ENCODE measurements around the gene SLC35G6.
"Not testable (repeated sequence)": the region's sequence is repeated elsewhere in the genome, so short reads cannot be mapped to it uniquely, and the experiment has no call there.

Gene SLC35G6

DNA sequence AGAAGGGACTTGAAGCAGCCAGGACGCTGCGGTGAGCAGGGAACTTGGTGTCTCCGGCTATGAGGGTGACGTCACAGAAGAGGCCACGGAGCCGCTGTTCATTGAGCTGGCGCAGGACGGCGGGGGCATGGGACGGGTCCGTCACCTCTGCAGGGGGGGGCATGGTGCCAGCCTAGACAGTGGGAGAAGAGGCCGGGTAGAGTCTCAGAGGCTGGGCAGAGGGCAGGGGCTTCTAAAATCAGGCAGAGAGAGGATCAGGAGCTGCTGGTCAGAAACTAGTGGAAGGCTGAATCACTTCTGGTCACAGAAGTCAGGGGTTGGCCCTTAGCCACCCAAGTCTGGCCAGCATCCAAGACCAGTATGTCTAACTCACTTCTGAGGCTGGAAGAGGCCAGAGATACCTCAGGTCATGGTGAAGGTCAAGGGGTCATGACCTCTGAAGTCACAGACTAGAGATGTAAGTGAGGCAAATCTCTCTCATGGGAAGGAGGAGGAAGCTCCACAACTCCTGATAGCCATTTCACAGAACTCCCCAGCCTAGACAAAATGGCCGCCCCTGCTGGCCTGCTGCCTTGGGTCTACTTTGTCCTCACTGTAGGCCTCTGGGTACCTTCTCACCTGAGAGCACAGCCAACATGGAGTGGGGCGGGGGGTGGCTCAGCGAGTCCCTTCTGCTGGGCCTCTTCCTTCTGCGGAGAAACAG, 14.5 kb upstream of the SLC35G6 start:
- no peaks in the 10 kb centered on the region for H3K27me3 ChIP-seq (ENCODE audit: low read depth)
- peaks cover 23% of the 10 kb centered on the region for H3K36me3 ChIP-seq (replicated peaks)
- in situ Hi-C loops (cut with MboI; ENCODE audit: low sequenced_read_pairs): no loop called here
- DNase-seq (ENCODE audit: low spot score in 2 of 2): no peak
- H3K4me1 ChIP-seq: no peaks in the 10 kb centered on the region
- H3K4me3 ChIP-seq: no peak overlapping the region
- no peaks in the 10 kb centered on the region for H3K9me3 ChIP-seq

DNA sequence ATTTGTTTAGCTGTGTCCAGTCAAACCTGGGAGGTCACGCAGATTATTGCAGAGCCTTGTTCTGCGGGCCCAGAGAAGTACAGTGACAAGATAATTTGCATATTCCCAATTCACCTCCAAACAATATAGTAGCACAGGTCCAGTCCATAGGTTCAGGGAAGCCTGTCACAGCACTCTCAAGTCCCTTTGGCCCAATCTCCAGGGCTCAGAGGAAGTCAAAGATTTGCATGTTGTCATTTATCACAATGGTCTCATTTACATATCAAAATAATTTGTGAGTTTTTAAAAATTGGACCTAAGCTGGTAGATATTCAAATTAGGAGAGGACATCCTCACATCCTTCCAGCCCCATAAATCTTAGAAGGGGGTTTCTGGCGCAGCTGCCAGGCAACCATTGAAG, 13.7 kb upstream of the SLC35G6 start:
- in situ Hi-C loops (cut with MboI; ENCODE audit: low sequenced_read_pairs): no loop called here
- Histone ChIP-seq H3K27me3 (ENCODE audit: low read depth) (no peaks in the 10 kb centered on the region), H3K4me3 (no peak overlapping the region), H3K36me3 (replicated peaks) (peaks cover 23% of the 10 kb centered on the region), H3K9me3 (no peaks in the 10 kb centered on the region), H3K4me1 (no peaks in the 10 kb centered on the region)
- no peak for DNase-seq (ENCODE audit: low spot score in 2 of 2)

DNA sequence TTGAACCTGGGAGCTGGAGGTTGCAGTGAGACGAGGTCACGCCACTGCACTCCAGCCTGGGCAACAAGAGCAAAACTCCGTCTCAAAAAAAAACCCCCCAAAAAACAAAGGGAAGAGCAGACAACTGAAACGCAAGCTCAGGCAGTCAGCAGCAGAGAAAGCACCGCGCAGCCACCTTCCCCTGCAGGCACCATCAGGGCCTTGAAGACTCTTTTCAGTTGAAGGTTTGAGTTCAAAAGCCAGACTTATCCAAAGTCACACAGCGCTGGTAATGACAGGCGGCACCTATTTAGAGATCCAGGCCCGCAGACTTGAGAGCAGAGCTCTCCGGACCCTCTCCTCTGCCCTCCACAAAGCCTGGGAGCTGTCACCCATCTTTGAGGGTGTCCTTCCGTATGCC, 13.0 kb upstream of the SLC35G6 start:
- Histone ChIP-seq H3K4me3 (no peak overlapping the region), H3K9me3 (no peaks in the 10 kb centered on the region), H3K27me3 (ENCODE audit: low read depth) (no peaks in the 10 kb centered on the region), H3K36me3 (replicated peaks) (peaks cover 16% of the 10 kb centered on the region), H3K4me1 (no peaks in the 10 kb centered on the region)
- no peak for DNase-seq (ENCODE audit: low spot score in 2 of 2)
- in situ Hi-C loops (cut with MboI; ENCODE audit: low sequenced_read_pairs): no loop called here

DNA sequence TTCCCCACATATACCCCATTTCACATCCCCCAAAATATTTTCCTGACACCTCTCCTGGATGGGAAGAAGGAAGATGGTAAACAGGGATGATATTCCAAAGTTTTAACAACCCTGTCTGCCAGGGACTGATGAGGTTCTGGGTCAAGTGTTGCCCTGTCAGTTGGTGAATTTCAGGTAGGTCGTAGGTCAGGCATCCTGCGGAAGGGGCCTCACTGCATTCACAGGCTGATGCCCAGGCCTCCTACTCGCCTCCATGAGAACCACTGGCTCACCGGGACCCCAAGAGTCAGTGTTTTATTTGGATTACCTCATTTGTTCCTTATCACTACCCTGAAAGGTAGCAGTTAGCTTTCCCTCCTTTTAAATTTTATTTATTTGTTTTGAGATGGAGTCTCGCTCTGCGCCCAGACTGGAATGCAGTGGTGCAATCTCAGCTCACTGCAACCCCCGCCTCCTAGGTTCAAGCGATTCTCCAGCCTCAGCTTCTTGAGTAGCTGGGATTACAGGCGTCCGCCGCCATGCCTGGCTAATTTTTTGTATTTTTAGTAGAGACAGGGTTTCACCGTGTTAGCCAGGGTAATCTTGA, 12.3 kb upstream of the SLC35G6 start:
- in situ Hi-C loops (cut with MboI; ENCODE audit: low sequenced_read_pairs): no loop called here
- no peaks in the 10 kb centered on the region for H3K9me3 ChIP-seq
- peaks cover 10% of the 10 kb centered on the region for H3K36me3 ChIP-seq (replicated peaks)
- H3K27me3 ChIP-seq (ENCODE audit: low read depth): no peaks in the 10 kb centered on the region
- H3K4me3 ChIP-seq: no peak overlapping the region
- H3K4me1 ChIP-seq: no peaks in the 10 kb centered on the region
- DNase-seq (ENCODE audit: low spot score in 2 of 2): no peak

DNA sequence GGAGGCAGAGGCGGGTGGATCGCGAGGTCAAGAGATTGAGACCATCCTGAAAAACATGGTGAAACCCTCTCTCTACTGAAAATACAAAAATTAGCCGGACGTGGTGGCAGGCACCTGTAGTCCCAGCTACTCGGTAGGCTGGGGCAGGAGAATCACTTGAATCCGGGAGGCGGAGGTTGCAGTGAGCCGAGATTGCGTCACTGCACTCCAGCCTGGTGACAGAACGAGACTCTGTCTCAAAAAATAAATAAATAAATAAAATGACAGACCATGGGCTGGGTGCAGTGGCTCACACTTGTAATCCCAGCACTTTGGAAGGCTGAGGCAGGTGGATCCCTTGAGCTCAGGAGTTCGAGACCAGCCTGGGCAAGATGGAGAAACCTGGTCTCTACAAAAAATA, 11.4 kb upstream of the SLC35G6 start:
- in situ Hi-C loops (cut with MboI; ENCODE audit: low sequenced_read_pairs); DNase-seq (ENCODE audit: low spot score in 2 of 2); H3K4me1 ChIP-seq: not testable (repeated sequence)

DNA sequence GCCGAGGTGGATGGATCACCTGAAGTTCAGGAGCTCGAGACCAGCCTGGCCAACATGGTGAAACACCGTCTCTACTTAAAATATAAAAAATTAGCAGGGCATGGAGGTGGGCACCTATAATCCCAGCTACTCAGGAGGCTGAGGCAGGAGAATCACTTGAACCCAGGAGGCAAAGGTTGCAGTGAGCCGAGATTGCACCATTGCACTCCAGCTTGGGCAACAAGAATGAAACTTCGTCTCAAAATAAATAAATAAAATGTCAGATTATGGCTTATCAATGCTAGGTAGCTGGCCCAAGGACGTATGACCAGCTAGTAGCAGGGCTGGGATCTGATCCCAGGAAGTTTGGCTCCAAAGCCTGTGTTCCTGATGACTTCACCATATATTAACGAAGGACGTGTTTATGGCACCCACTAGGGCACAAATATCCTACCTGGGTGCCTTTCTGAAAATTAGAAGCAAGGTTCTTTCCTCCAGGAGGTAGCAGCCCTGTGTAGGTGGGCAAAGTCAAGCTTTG, 10.7 kb upstream of the SLC35G6 start:
- H3K36me3 ChIP-seq (replicated peaks); in situ Hi-C loops (cut with MboI; ENCODE audit: low sequenced_read_pairs); DNase-seq (ENCODE audit: low spot score in 2 of 2): not testable (repeated sequence)

More for the DNA sequence above, 11.4 kb upstream of the SLC35G6 start:
- H3K9me3 ChIP-seq; H3K27me3 ChIP-seq (ENCODE audit: low read depth); H3K4me3 ChIP-seq; H3K36me3 ChIP-seq (replicated peaks): not testable (repeated sequence)

DNA sequence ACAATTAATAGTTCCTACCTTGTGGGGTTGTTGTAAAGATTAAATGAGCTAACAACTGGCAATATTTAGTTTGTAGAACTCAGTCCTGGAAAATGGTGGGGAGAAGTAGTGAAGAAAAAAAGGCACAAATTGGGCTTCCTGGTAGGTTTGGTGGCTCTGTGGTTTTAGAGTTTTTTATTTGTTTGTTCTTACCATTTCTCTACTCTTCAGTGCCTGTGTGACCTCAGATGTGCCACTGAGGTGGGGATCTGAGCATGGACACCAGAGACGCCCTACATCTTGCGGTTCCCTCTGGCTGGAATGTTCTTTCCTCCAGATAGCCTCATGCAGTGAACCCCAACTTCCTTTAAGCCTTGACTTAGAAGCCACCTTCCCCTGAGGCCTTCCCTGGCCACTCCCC, 9.5 kb upstream of the SLC35G6 start:
- Histone ChIP-seq H3K9me3 (no peaks in the 10 kb centered on the region), H3K36me3 (replicated peaks) (peaks cover 4% of the 10 kb centered on the region), H3K4me1 (no peaks in the 10 kb centered on the region), H3K27me3 (ENCODE audit: low read depth) (no peaks in the 10 kb centered on the region), H3K4me3 (no peak overlapping the region)
- in situ Hi-C loops (cut with MboI; ENCODE audit: low sequenced_read_pairs): no loop called here
- no peak for DNase-seq (ENCODE audit: low spot score in 2 of 2)

More for the DNA sequence above, 10.7 kb upstream of the SLC35G6 start:
- not testable (repeated sequence) for H3K27me3 ChIP-seq (ENCODE audit: low read depth); H3K9me3 ChIP-seq; H3K4me1 ChIP-seq; H3K4me3 ChIP-seq

DNA sequence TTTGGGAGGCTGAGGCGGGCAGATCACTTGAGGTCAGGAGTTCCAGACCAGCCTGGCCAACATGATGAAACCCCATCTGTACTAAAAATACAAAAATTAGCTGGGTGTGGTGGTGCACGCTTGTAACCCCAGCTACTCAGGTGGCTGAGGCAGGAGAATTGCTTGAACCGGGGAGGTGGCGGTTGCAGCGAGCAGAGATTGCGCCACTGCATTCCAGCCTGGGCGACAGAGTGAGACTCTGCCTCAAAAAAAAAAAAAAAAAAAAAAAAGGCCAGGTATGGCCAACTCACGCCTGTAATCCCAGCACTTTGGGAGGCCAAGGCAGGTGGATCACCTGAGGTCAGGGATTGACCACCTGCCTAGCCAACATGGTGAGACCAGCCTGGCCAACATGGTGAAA, 6.5 kb upstream of the SLC35G6 start:
- H3K36me3 ChIP-seq (replicated peaks); H3K4me1 ChIP-seq; H3K4me3 ChIP-seq; H3K27me3 ChIP-seq (ENCODE audit: low read depth); in situ Hi-C loops (cut with MboI; ENCODE audit: low sequenced_read_pairs); H3K9me3 ChIP-seq; DNase-seq (ENCODE audit: low spot score in 2 of 2): not testable (repeated sequence)

DNA sequence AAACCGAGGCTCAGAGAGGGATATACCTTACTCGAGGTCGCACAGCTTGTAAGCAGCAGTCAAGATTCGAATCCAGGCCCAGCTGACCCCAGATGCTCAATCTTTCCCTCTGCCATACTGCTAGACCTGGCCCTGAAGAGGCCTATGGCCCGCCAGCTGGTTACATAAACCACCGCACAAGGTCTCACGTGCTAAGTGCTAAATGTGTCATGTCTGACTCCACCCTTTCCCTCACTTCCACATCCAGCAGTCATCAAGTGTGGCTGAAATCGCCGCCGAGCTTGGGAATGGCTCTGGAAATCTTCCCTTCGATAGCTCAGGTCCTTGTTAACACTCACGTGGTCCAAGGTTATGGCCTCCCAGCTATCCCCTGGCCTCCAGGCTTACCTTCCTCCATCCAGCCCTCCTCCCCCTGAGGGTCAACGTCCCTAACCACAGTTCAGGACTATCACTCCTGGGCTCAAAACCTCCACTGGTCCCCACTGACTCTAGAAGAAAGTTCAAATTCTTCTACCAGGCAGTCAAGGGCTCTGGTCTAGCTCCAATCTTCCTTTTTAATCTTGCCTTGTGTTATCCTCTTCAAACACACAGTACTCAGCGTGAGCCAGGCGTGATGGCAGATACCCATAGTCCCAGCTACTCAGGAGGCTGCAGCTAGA, 5.4 kb upstream of the SLC35G6 start:
- in situ Hi-C loops (cut with MboI; ENCODE audit: low sequenced_read_pairs): no loop called here
- no peak for DNase-seq (ENCODE audit: low spot score in 2 of 2)

DNA sequence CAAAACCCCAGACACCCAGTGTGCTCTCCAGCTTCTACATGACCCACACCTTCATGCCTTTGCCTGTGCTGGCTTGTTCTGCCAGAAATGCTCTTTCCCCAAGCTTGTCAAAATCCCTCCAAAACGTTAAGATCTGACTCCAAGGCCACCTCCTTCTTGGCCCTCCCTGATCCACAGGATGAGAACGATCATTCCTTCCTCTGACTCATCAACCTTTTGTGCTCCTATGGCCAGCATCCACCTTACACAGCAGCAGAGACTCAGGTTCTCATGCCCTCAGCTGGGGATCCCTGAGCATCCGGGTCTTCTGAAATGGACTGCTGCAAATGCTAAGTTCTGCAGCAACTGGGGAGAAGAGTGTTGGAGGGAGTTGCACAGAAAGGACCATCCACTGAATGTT, 4.8 kb upstream of the SLC35G6 start:
- Histone ChIP-seq H3K36me3 (replicated peaks) (no peaks in the 10 kb centered on the region), H3K4me1 (peaks cover 17% of the 10 kb centered on the region), H3K27me3 (ENCODE audit: low read depth) (no peaks in the 10 kb centered on the region), H3K4me3 (no peak overlapping the region), H3K9me3 (no peaks in the 10 kb centered on the region)
- in situ Hi-C loops (cut with MboI; ENCODE audit: low sequenced_read_pairs): no loop called here
- no peak for DNase-seq (ENCODE audit: low spot score in 2 of 2)

More for the DNA sequence above, 5.4 kb upstream of the SLC35G6 start:
- no peaks in the 10 kb centered on the region for H3K27me3 ChIP-seq (ENCODE audit: low read depth)
- H3K4me1 ChIP-seq: peaks cover 17% of the 10 kb centered on the region
- no peaks in the 10 kb centered on the region for H3K36me3 ChIP-seq (replicated peaks)
- no peak overlapping the region for H3K4me3 ChIP-seq
- no peaks in the 10 kb centered on the region for H3K9me3 ChIP-seq

DNA sequence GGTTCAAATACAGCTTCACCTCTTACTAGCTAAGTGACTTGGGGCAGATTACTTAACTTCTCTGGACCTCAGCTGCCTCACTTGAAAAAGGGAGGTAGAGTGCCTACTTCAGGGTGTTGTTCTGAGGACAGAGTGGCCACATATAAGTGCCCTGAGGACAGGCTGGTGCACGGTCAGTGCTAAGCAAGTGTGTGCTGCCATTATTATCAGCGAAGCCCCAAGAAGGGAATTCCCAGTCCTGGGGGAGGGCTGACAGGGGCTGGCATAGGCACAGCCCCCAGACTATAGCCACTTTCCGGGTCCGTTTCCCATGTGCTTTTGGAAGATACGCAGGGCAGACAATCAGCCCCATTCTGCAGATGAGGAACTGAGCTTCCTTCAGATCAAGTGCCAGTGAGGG, 4.3 kb upstream of the SLC35G6 start:
- H3K27me3 ChIP-seq (ENCODE audit: low read depth): no peaks in the 10 kb centered on the region

DNA sequence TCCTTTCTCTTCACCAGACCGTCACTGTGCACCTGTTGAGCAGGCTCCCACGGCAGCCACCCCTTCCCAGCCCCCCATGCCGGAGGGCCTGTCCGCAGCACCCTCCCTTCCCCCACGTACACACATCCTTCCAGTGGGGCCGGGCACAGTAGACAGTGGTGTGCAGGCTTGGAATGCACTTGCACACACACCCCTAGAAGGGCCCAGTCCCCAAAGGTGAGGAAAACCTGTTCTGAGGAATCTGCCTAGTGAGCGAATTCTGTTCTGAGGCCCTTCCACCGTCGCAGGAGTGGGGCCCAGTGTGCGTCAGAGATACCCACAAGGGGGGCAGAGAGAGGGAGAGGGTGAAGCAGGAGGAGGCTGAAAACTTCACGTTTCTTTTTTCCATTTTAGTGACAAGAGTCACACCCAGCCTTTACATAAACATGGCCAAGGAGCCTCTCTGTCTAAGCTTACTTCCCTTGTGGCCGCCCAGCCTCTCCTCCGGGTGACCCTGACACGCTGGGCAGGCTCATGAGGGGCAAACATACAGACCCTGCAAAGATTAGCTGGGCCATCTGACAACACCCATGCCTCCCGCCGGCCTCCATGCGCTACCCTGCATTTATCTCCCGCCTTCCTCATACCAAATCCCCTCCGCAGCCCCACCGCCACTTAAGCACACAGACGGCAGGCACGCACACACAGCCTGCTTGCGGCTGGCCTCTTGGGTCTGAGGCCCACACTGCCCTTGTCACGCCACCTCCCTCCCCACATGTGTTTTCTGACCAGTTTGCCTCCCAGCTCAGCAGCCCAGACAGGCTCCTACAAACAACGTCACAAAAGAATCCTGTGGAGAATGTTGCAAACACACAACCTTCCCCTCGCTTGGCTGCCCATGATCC, 3.6 kb upstream of the SLC35G6 start:
- Histone ChIP-seq H3K9me3 (no peaks in the 10 kb centered on the region), H3K27me3 (ENCODE audit: low read depth) (no peaks in the 10 kb centered on the region), H3K36me3 (replicated peaks) (no peaks in the 10 kb centered on the region), H3K4me3 (peak overlapping the region; percentile 54), H3K4me1 (peaks cover 17% of the 10 kb centered on the region)
- DNase-seq (ENCODE audit: low spot score in 2 of 2): peak in 1 of 2 experiments; percentile 61
- in situ Hi-C loops (cut with MboI; ENCODE audit: low sequenced_read_pairs): no loop called here

More for the DNA sequence above, 4.3 kb upstream of the SLC35G6 start:
- no peak for DNase-seq (ENCODE audit: low spot score in 2 of 2)
- no peaks in the 10 kb centered on the region for H3K36me3 ChIP-seq (replicated peaks)
- in situ Hi-C loops (cut with MboI; ENCODE audit: low sequenced_read_pairs): no loop called here
- H3K4me1 ChIP-seq: peaks cover 17% of the 10 kb centered on the region
- no peak overlapping the region for H3K4me3 ChIP-seq
- no peaks in the 10 kb centered on the region for H3K9me3 ChIP-seq

DNA sequence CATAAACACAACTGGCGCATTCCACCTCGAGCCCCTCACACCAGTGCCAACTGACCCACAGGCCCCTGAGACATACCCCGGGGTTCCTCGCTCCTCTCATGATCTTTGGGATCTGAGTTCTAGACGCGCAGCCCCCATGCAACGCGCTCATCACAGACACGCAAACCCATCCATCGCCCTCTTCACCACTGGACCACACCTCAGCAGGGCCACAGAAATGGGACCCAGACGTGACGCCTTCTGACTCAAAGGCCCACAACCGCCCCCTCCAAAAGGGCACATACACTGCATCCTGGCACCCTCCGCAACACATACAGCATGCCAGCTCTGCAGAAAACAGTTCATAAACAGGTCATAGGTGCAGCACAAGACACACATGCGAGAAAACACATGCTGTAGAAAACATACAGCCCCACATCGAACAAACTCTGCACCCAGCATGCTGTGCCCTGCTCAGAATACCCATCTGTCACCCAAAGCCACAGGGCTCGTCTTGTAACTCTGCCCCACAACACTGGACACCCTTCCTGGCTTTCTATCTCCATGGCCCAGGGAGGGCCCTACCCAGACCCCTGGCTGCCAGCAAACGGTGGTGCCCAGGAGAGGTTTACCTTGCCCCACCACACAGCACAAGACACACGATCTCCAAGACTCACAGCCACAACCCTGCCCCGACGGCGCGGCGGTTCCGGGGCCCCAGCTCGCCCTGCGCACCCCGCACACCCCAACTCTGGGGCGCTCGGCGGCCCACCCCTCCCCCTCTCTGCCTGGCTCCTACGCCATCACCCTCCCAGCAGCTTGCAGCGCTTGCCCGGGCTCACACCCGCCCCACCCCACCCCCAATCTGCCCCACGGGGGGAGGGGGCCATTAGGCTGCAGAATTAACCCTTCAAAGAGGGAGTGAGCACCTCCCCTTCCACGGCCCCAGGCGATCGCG, 2.7 kb upstream of the SLC35G6 start:
- peaks cover 17% of the 10 kb centered on the region for H3K4me1 ChIP-seq
- peak in 1 of 2 experiments; percentile 66 for DNase-seq (ENCODE audit: low spot score in 2 of 2)

More for the DNA sequence above, 2.7 kb upstream of the SLC35G6 start:
- Histone ChIP-seq H3K4me3 (peak overlapping the region; percentile 54), H3K9me3 (no peaks in the 10 kb centered on the region), H3K36me3 (replicated peaks) (no peaks in the 10 kb centered on the region), H3K27me3 (ENCODE audit: low read depth) (no peaks in the 10 kb centered on the region)
- in situ Hi-C loops (cut with MboI; ENCODE audit: low sequenced_read_pairs): no loop called here

All from HAP-1 (cell line).